Germinal center (tissue), 1 donor: ENCODE data around the gene MTUS2.
A peak's percentile ranks its signal among the peaks of the same experiment; 100 is the strongest.

Experiments
- DNase-seq: peaks from one replicate; pipeline ENCODE4 v3.0.0; 2012; ENCODE audit warnings: mixed read lengths, low spot score

MTUS2 gene

DNA sequence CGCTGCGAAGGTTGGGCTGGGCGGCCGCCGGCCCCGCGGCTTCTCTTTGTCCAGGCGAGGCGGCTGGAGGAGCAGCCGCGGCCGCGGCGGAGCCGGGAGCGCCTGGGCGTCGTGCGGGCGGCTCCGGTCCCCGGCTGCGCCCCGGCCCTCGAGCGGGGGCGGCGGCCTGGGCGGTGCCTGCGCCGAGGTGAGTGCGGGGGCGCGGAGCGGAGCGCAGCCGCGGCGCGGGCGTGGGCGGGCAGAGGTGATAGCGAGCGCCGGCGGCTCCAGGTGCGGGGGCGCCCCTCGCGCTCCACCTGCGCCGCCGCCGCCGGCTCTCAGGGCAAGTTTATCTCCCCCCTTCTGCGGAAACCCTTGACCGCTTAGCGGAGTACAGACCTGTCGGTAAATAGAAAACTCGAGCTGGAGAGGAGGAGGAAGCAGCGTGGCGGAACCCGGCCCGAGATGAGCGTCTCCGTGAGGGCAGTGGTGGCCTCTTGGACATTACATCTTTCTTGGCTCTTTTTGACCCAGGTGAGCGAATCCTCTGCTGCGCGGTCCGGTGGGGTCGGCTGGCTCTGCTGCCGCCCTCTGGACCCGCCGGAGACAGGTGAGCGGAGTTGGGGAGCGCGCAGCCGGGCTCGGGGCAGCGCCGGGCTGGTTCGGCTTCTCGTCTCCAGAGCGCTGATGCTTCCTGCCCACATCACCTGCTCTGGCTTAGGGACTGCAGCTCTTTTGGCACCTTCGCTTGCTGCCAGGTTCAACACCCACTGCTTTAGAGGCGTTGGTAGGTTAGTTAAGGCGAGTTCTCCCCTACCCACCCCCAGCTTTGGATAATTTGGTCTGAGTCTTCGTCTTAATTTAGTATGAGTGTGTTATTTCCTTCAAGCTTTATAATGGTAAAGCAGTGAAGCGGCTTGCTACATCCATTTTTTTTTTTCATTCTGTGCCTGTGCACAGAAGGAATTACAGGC, at the start of gene MTUS2:
MTUS2 (plus strand) TSS at position 241 of the 953 bp plus-strand sequence.
- DNase-seq = peak; percentile 27

DNA sequence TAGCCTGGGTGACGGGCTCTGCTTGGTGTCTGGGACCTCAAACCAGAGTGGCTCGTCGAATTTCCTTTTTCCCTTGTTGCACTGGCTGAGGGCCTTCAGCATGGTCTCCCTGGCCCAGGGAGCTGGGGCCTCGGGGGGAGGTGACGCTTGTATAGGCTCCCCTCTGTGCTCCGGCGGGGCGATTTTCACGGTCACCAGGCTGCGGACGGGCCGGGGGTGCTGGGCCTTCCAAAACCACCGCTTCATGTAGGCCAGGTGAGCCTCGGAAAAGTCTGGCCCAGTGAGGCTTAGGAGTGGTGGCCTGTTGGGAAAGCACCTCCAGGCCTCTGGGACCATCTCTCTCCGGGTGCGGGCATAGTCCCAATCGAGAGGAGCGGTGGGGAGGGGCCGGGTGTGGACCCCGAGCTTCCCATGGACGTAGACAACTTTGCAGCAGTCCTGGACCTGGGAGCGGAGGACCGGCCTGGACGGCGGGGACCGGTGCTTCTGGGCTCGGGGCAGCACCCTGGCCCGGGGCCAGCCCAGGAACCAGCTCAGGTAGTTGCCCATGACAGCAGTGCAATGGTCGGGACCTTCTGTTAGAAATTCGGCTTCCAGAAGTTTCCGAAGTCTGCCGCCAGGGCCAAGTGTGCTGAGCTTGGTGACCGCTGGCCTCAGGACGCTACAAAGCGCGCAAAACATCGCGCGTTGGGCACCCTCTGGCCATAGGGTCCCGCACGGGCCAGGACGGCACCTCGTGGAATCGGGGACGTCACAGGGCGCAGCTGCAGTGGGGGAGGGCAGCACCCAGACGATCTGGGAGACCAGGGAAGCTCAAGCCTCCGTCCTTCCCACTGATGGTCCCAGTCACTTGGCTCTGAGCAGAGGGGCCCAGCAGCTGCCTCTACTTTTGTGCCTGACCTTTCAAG, 41.6 kb upstream of the MTUS2 start:
- no peak for DNase-seq

DNA sequence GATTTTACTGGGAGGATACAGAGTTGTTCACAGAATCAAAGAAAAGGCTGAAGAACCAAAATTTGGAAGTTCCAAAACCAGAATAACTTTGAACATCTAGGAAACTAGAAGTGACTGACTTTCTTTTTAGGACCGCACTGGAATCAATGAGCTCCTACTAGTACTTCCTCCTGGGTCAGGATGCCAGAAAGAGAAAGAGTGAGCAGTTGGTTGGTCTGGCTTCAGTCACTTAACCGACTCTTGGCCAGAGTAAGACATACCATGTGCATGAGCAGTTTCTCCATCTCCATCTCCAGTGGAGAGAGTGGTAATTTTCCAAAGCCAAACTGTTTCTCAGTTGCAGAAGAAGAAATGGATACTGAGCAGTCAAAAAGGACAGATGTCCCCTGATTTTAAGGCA, 27.1 kb upstream of the MTUS2 start:
- no peak for DNase-seq

DNA sequence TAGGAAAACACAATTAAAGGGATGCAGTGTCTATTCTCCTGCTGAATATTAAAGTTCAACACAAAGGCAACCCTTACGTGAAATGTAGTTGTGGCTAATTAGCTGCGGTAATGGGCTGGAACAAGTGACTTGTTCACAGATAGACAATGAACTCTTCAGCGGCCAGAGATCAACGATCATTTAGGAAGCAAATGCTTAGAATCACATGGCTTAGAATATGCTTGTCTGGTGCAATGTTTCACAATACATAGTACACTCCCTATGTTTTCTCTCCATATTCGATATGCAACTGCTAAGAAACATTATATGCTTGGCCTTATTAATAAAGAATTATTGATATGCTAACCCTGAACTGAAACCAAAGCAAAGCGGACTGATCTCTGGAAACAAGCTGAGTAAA, 25.7 kb upstream of the MTUS2 start:
- DNase-seq = no peak

DNA sequence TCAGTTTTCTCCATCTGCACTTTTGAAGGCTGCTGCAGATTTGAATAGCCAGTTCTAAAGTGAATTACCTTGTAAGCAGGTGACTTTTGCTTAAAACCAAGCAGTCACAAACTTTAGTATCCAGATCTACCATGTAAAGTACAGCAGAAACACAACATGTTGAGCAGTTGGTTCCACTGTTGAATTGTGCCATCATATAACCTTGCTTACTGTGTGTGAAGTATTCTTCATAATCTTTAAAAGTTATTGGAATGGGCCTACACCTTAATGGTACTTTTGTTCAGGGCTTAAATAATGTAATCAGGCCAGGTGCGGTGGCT, 23.2 kb upstream of the MTUS2 start:
- DNase-seq = no peak

DNA sequence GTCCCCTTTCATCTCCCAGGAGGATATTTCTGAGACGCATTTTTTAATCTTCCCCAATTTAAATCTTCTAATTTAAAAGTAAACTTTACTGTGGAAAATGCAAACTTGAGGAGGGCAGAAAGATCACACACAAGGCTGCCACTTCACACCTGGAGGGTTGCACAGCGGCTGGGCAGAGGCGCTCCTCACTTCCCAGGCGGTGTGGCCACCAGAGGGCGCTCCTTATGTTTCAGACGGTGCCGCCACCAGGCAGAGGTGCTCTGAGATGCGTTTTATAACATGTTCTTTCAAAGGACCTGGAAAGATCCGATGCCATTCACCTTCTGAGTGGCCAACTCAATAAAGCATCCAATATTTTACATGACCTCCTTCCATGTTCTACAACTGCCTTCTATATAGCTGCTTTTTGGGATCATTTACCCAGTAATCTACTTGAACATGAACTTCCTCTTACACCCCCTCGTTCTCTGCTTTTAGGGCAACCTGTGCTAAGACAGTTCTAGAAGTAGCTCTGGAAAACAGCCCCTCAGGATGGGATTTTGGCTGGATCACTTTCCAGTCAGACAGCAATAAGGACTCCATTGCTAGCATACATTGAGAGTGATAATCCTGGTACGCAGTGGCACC, 14.8 kb upstream of the MTUS2 start:
- no peak for DNase-seq

DNA sequence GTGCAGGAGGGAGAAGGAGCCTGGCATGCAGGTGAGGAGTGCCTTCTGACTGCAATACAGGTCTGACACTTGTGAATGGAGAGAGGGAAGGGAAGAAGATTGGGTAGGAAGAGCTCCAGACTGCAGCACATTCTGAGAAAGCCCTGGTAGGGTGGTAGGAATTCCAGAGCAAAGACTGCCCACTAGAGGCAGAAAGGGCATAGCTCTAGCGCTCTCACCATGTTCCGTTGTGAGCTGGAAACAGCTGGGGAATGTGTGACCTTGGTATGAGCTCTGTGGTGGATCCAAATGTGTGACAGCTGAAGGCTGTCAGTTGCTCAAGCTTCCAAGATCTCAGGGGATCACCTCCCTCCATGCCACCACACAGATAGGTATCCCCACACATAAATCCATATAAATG, 2.9 kb upstream of the MTUS2 start:
- DNase-seq = no peak

DNA sequence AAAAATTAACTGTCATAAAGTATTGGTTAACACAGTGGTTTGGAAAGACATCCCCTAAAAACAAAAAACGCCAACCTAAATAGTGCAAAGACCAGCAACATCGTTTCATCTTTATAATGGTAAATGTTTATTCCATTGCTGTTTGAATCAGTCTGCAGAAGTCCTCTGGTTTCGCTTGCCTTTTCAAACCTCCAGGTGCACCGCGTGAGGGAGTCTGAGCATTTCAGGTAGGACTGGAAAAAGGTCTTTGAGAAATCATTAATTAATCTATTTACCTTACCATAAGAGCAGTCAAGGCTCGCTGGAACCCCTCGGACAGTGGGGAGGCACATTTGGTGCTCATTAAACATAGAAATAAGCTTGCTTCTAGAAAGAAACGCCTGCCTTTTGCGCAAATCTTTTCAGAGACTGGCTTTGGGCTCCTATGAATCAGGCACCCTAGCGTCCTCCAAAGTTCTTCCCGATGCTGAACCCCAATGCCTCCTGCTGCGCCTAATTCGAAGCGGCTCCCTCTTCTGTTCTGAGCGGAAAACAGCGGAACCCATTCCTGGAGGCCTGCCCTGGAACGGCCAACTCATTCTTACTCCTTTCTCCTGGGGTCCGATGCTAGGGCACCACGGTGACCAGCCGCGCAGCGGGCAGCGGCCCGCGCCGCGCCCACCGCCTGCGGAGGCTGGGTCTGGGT, 951 bp upstream of the MTUS2 start:
- no peak for DNase-seq

DNA sequence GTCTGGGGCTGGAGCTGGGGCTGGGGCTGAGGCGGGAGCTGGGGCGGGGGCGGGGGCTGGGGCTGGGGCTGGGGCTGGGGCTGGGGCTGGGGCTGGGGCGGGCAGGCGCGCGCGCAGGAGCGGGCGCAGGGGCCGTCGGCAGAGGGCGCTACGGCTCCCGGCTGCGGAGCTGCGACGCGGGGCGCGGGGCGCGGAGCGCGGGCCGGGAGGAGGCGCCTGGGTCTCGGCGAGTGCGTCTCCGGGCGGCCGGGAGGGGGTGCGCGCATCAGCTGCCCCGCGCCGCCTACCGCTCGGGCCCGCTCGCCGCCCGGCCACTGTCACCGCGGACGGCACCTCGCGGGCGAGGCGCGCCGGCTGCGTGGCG, 422 bp upstream of the MTUS2 start:
- DNase-seq = peak; percentile 77

DNA sequence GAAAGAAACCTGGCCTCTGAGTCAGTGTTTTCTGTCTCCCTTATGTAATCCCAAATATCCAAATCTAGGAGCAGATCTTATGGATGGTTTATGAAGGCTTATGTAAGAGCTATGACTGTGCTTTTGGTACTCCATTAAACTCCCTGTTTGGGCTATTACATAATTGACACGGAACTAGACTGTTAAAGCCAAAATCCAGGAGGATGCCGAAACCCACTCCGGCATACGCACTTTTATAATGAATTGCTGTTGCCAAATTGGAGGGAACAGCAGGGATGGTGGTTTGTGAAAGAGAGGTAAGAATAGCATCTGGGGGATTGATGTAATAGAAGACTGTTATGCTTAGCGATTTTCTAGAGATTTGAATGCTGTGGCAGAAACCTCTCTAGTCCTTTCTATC, 2.0 kb downstream of the MTUS2 start:
- DNase-seq = no peak

DNA sequence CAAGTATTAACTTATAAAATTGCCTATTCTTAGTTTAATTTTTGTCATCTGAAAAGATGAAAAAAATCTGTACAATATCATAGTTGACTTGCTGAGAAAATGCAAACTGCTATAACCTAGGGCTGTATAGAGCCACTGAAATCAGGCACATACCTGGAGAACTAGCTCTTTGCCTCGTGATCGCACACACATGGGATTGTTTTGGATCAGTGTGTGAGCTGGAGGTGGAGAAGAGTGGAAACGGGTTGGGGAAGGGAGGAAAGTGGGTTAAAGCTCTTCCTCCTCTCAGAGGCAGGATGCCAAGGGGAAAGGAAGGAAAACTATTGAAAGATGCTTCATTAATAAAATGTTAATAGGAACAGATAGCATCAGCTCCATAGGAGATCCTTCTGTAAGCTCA, 2.7 kb downstream of the MTUS2 start:
- no peak for DNase-seq

DNA sequence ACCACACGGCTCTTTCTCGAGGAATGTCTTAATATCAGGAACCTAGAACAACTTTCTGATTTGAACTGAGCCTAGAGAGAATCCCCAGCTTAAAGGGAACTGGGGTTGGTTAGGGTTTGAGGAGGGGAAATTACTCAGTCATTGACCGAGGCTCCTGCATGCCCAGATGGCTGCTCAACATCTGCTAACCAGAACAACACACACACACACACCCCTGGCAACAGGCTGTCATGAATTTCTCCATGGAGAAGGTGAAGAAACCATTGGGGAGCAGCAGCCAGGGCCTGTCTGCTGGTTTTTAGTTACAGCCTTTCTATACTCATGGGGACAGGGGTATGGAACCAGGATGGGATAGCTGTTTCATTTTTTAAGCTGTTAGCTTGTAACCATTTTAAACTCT, 5.2 kb downstream of the MTUS2 start:
- no peak for DNase-seq

DNA sequence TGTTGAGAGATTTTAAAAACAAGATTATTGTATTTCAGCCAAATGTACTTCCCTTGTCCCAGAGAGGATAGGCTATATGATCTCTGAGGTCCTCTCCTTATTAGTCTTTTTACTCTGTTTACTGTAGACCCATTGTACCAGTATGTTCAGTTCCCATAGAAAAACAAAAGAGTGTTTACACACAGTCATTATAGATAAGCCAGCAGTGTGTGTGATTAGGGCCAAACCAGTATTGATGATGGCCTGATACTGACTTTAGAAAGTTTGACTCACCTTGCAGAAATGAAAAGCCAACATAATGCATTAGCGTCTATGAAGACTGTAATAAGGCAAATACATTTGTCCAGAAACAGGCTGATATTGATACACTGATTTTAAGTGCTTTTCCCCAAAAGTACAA, 6.2 kb downstream of the MTUS2 start:
- DNase-seq = no peak

DNA sequence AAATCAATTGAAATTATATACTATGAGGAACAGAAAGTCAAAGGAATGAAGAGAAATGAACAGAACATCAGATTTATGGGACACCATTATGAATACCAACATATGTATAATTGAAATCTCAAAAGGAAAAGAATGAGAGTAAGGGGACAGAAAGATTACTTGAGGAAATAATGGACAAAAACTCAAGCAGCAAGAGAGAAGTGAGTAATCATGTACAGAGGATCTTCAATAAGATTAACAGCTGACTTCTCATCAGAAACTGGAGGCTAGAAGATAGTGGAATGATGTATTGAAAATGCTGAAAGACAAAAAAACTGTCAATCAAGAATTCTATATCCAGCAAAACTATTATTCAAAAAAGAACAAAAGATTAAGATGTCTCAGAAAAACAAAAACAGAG, 10.4 kb downstream of the MTUS2 start:
- DNase-seq = no peak

DNA sequence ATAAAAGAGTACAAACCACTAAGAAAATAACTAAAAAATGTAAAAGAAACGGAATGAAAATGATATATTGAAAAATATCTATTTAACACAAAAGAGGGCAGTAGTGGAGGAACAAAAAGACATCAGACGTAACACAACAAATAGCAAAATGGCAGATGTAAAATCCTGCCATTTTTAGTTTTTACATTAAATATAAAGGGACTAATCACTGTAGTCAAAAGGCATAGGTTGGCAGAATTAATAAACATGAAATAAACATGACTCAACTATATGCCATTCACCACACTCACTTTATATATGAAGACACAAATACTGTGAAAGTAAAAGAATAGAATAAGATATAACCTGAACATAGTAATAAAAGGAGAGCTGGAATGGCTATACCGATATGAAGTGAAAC, 11.0 kb downstream of the MTUS2 start:
- no peak for DNase-seq

DNA sequence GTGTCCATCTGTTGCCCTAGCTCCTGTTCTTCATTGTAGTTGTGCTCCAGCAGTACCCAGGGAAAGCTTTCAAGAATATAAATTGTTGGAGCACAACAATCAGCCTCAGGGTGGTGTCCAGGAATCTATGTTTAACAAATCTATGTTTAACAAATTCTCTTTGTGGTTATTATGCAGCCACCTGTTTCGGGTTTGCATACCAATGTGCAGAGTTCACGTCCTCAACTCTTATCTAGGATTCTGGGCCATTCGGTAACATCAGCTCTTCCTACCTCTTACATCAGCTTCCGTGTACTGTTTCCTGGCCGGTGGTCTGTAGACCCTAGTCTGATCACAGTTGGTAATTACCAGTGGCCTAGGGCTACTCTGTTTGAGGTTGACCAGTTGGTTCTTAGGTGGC, 17.0 kb downstream of the MTUS2 start:
- no peak for DNase-seq

DNA sequence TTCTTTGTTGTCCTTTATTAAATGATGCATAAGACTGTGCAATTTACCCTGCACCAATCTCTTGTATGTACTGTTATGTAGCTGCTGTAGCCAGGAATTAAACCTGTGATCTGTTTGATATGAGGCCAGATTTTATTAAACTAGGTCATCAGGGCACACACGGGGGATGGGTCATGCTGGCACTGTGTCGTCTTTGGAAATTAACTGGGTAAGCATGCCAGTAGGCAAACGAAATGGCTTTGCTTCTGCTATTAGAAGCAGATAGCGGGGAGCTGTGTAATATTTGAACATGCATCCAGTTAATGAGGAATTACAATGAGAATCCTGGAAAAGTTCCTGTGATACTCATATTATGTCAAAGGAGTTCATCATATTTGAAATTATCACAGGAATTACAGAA, 23.5 kb downstream of the MTUS2 start:
- DNase-seq = no peak

DNA sequence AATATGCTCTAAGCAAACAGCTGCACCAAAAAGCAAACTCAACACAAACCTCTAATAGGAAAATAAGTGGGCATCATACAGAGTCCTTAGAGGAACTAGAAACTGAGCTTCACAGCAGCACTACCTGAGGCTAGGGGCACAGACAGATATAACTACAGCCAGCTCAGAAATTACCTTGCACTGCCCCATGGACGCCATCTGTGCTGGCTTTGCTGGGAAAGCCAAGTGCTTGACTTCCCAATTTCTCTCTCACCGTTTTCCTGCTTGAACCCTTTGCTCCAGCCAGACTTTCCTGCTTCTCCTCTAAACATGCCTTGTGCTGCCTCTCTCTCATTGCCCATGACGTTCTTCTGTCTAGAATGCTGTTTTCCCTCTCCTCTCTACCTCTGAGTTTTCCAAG, 29.3 kb downstream of the MTUS2 start:
- peak; percentile 35 for DNase-seq

DNA sequence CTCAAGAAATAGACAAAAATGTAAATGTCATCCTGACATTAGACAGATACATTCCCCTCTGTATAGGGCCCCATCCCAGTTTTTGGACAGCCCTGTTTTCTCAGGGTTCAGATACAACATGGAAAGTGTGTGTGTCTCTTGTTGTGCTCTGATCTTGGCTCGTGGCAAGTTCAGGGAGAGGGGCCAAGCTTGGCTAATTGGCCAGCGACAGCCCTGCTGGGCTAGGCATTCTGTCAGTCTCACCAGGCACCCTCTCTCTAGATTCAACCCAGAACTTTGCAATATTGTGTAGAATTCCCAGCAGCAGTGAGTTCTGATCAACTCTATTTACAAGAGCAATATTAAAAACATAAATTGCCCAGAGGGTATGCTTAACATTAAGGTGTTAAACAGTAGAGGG, 30.1 kb downstream of the MTUS2 start:
- no peak for DNase-seq

DNA sequence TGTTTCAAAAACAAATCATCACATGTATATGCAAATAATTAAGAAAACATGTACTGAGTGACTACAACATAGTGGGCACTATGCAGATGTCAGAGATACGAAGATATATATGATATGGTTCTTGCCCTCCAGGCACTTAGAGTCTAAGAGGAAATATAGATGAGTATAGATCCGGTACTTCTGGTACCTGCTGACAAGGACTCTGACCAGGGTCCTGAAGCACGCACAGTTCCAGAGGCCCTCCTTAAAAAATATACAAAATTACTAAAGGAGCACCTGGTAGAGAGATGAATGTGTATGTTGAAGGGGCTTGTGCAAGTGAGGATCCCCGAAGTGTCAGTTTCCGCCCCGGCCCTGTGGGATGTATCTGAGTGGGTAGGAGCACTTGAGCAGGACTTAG, 31.3 kb downstream of the MTUS2 start:
- DNase-seq = no peak

DNA sequence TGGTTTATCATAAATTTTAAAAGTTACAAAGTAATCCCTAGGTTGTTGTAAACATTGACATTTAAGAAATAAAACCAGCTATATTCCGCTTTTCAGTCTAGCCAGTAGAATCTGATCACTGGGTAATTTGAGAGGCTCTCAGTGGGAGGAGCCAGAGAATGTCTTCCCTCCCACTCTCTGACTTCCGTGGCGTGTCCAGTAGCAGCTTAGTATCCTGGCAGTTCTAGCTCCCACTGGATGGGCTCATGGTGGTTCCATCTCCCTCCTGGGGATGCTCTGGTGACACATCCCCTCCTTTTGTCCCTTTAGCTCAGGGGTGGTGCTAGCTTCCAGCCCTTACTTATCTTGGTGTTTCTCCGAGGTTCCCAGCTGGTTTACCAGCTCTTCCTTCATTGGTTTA, 34.5 kb downstream of the MTUS2 start:
- DNase-seq = no peak

DNA sequence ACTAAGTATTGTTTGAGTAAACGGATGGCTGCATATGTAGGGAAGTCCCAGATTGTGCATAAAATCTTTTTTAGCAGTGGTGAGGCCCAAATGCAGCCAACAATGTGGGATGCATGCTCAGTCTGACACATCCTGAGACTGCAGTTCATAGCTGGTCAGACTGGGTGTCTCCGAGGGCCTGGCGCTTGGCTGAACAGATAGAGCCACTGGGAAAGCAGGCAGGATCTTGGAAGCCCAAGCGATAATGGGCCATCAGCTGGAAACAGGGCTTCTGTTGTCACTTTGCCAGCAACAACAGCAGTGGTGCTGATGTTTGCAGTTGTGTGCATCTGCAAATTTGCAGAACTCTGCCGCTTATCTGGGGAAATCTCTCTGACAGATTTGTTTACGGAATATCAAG, 36.1 kb downstream of the MTUS2 start:
- no peak for DNase-seq
